Measurements from ENCODE around the gene MYH7. TPM values are rescaled to one million over a fixed set of nuclear protein-coding genes. Genes with fewer than 3 reads are reported as not detected.

The MYH7 gene
- total RNA-seq, 4 donors from 2014 or later, result 0.27 TPM; not detected in 3

GRCh38 chr14:23376482-23377197, 58.8 kb downstream of the MYH7 start, which contains the start of gene CMTM5:
CMTM5 (plus strand) TSS chr14:23377046; CDS start chr14:23377252, 206 bp downstream.
- Histone ChIP-seq H3K4me3 (replicated peaks in 1 of 3) (no peak within 1 kb of the TSS), H3K9me3 (no peaks in the 10 kb centered on the region), H3K36me3 (no peaks in the 10 kb centered on the region), H3K4me1 (no peaks in the 10 kb centered on the region), H3K27me3 (no peaks in the 10 kb centered on the region), H3K27ac (no peak within 1 kb of the TSS)
- no peak for DNase-seq
- TF ChIP-seq CTCF (IDR thresholded peaks at IDR 0.05) (no peak), POLR2A (IDR thresholded peaks at IDR 0.05) (no peak)
- 54% methylated on average over 13 of the region's 13 CpGs for WGBS, 2 donors
- intact Hi-C loops (cut with DNase I), result loop anchor here (5.0 kb wide), 1 partner anchor 114 kb away; no protein-coding TSS in a partner anchor

GRCh38 chr14:23375527-23376251, 59.8 kb downstream of the MYH7 start:
- intact Hi-C loops (cut with DNase I), result loop anchor here (5.0 kb wide), 1 partner anchor 113 kb away; no protein-coding TSS in a partner anchor
- WGBS, 2 donors, result 84 to 88% methylated on average over 12 to 18 of the region's 21 CpGs
- Histone ChIP-seq H3K4me3 (replicated peaks in 1 of 3) (no peak overlapping the region), H3K36me3 (no peaks in the 10 kb centered on the region), H3K27ac (no peak overlapping the region), H3K27me3 (no peaks in the 10 kb centered on the region), H3K9me3 (no peaks in the 10 kb centered on the region), H3K4me1 (no peaks in the 10 kb centered on the region)
- no peak for TF ChIP-seq POLR2A (IDR thresholded peaks at IDR 0.05)
- TF ChIP-seq CTCF (IDR thresholded peaks at IDR 0.05), result no peak
- DNase-seq, result no peak

- intact Hi-C loops (cut with DNase I), result no loop called here
- Histone ChIP-seq H3K4me3 (replicated peaks in 1 of 3) (no peak overlapping the region), H3K27me3 (no peaks in the 10 kb centered on the region), H3K36me3 (no peaks in the 10 kb centered on the region), H3K4me1 (no peaks in the 10 kb centered on the region), H3K27ac (no peak overlapping the region), H3K9me3 (no peaks in the 10 kb centered on the region)
- WGBS, 2 donors, result 86 to 87% methylated on average over 3 of the region's 3 CpGs
- DNase-seq, result no peak
- TF ChIP-seq CTCF (IDR thresholded peaks at IDR 0.05), result no peak
Measured at GRCh38 chr14:23373041-23373440, 62.4 kb downstream of the MYH7 start.

GRCh38 chr14:23372509-23372908, 63.0 kb downstream of the MYH7 start, which contains the start of gene IL25:
IL25 (plus strand) TSS chr14:23372809.
- no peak for TF ChIP-seq CTCF (IDR thresholded peaks at IDR 0.05)
- TF ChIP-seq POLR2A (IDR thresholded peaks at IDR 0.05), result no peak
- WGBS, 2 donors, result 80 to 83% methylated on average over 2 of the region's 2 CpGs
- no peaks in the 10 kb centered on the region for H3K4me1 ChIP-seq
- H3K4me3 ChIP-seq (replicated peaks in 1 of 3), result no peak within 1 kb of the TSS
- H3K9me3 ChIP-seq, result no peaks in the 10 kb centered on the region
- no peaks in the 10 kb centered on the region for H3K27me3 ChIP-seq
- no peaks in the 10 kb centered on the region for H3K36me3 ChIP-seq
- H3K27ac ChIP-seq, result no peak within 1 kb of the TSS
- DNase-seq, result no peak
- intact Hi-C loops (cut with DNase I), result no loop called here

GRCh38 chr14:23371865-23372264, 63.6 kb downstream of the MYH7 start:
- H3K27ac ChIP-seq, result no peak overlapping the region
- H3K4me1 ChIP-seq, result peaks cover 0 to under 1% of the 10 kb centered on the region in 2 donors
- H3K4me3 ChIP-seq (replicated peaks in 1 of 3), result no peak overlapping the region
- H3K27me3 ChIP-seq, result no peaks in the 10 kb centered on the region
- TF ChIP-seq CTCF (IDR thresholded peaks at IDR 0.05), result no peak
- no peak for TF ChIP-seq POLR2A (IDR thresholded peaks at IDR 0.05)
- H3K36me3 ChIP-seq, result no peaks in the 10 kb centered on the region
- H3K9me3 ChIP-seq, result no peaks in the 10 kb centered on the region
- intact Hi-C loops (cut with DNase I), result no loop called here
- 86% methylated on average over 1 of the region's 1 CpG; no CpG with 5 or more reads in 1 of the 2 donors for WGBS, 2 donors
- DNase-seq, result no peak

Data from thyroid gland (tissue), 4 donors.